Kidney (tissue), 14 donors: Measurements from ENCODE around the gene CELA1. TPM values are rescaled to one million over a fixed set of nuclear protein-coding genes. Genes with fewer than 3 reads are reported as not detected.

Source experiments
- DNase-seq, 5 donors: peaks; one replicate each; pipeline ENCODE4 v3.0.0-alpha.2; 2013 to 2020
- FAIRE-seq: peaks from 2 replicates; lab custom pipeline; 2012; peaks lifted over from hg19 to GRCh38; lab: Jason Lieb, UNC
- H3K27ac ChIP-seq, 2 donors: one replicate each; pipeline ENCODE4 v1.7.0; 2013; ENCODE audit warnings: low read depth in 2 of 2, low read length in 2 of 2, inconsistent platforms in 1 of 2
- H3K27me3 ChIP-seq: one replicate; pipeline ENCODE4 v1.7.1; 2013; ENCODE audit warnings: low read length, inconsistent platforms; ENCODE audit not compliant: control insufficient read depth, insufficient read depth
- H3K36me3 ChIP-seq, 3 donors: one replicate each; pipeline versions ENCODE4 v1.7.0 to v1.7.1; 2013; ENCODE audit warnings: low read length in 3 of 3, control low read depth in 1 of 3, inconsistent platforms in 1 of 3; ENCODE audit not compliant: insufficient read depth in 3 of 3, control insufficient read depth in 2 of 3
- H3K4me1 ChIP-seq, 3 donors: one replicate each; pipeline versions ENCODE4 v1.7.0 to v1.7.1; 2013; ENCODE audit warnings: low read length in 3 of 3, inconsistent platforms in 1 of 3, low read depth in 1 of 3; ENCODE audit not compliant: control insufficient read depth in 2 of 3, insufficient read depth in 2 of 3
- H3K4me3 ChIP-seq, 3 donors: one replicate each; pipeline versions ENCODE4 v1.7.0 to v1.8.1; 2013; ENCODE audit warnings: low read length in 3 of 3, control low read depth in 1 of 3, inconsistent platforms in 1 of 3
- H3K9ac ChIP-seq, 3 donors: one replicate each; pipeline versions ENCODE4 v1.7.0 to v1.7.1; 2013; ENCODE audit warnings: low read length in 3 of 3, control low read depth in 1 of 3, inconsistent platforms in 1 of 3
- H3K9me3 ChIP-seq, 3 donors: one replicate each; pipeline versions ENCODE4 v1.7.0 to v1.7.1; 2013; ENCODE audit warnings: low read length in 3 of 3, control low read depth in 1 of 3, inconsistent platforms in 1 of 3; ENCODE audit not compliant: control insufficient read depth in 2 of 3, insufficient read depth in 1 of 3
- intact Hi-C: fragments of 100-400 bp; cut with DNase I; formaldehyde crosslinking; loops from one replicate; pipeline ENCODE4 v1.11.1; 2022
- polyA plus RNA-seq: library from polyadenylated mRNA; stranded (reverse); fragments of 350-450 nt; fragmentation: Illumina TruSeq; extraction: RNeasy Lipid Tissue Mini Kit (QIAGEN cat#74804); gene quantifications from one replicate; pipeline ENCODE4 v1.2.3, GENCODE V29; 2014; ENCODE audit warnings: low read depth, low replicate concordance; ENCODE audit not compliant: insufficient read depth
- total RNA-seq: library from RNA; stranded (reverse); fragmentation: NEBNext Ultra II Directional; extraction: Animal tissue kit (Norgen Biotek cat#: 25700); gene quantifications from one replicate; pipeline ENCODE4 v1.2.1, GENCODE V29; 2021
- TF ChIP-seq, protein P1 (sequence below): IDR thresholded peaks from 3 replicates; pipeline ENCODE4 v1.5.1; 2012; ENCODE audit warnings: mild to moderate bottlenecking, moderate library complexity, borderline replicate concordance; ENCODE audit not compliant: insufficient read depth; ENCODE audit errors: extremely low read depth
- donor health status: control.
- donor health status: control.
- donor health status: control.
- donor health status: control.
- donor health status: control.
- donor health status: DM: yes; HTN: yes; CAD: no.
- donor health status: Normal renal cell carcinoma (clear cell type).

CELA1 gene
- total and polyA plus RNA-seq, 2 donors from 2014 or later: not detected

DNA sequence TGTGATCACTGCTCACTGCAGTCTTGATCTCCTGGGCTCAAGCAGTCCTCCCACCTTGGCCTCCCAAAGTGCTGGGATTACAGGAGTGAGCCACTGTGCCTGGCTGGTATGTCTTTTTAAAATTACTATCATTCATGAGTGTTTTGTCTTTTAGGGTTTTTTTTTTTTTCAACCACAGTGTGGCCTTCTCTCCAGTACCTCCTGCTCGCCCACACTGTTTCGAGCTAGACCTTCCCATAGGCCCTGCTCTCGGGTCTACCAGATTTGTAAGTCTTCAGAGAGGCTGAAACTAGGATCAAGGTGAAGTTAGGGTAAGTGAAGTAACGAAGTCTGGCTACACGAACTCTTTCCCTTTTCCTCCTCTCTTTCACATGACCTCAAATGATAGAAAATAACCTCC lies 24.0 kb downstream of the CELA1 start:
- TF ChIP-seq, protein P1, sequence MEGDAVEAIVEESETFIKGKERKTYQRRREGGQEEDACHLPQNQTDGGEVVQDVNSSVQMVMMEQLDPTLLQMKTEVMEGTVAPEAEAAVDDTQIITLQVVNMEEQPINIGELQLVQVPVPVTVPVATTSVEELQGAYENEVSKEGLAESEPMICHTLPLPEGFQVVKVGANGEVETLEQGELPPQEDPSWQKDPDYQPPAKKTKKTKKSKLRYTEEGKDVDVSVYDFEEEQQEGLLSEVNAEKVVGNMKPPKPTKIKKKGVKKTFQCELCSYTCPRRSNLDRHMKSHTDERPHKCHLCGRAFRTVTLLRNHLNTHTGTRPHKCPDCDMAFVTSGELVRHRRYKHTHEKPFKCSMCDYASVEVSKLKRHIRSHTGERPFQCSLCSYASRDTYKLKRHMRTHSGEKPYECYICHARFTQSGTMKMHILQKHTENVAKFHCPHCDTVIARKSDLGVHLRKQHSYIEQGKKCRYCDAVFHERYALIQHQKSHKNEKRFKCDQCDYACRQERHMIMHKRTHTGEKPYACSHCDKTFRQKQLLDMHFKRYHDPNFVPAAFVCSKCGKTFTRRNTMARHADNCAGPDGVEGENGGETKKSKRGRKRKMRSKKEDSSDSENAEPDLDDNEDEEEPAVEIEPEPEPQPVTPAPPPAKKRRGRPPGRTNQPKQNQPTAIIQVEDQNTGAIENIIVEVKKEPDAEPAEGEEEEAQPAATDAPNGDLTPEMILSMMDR: no peak
- FAIRE-seq (no peak), DNase-seq (no peak)
- intact Hi-C loops: no loop called here
- H3K27me3 ChIP-seq: no peaks in the 10 kb centered on the region
- no peak overlapping the region for H3K9ac ChIP-seq
- no peak overlapping the region for H3K27ac ChIP-seq
- H3K36me3 ChIP-seq: no peaks in the 10 kb centered on the region
- no peaks in the 10 kb centered on the region for H3K4me1 ChIP-seq
- H3K9me3 ChIP-seq: no peaks in the 10 kb centered on the region
- H3K4me3 ChIP-seq: no peak overlapping the region

DNA sequence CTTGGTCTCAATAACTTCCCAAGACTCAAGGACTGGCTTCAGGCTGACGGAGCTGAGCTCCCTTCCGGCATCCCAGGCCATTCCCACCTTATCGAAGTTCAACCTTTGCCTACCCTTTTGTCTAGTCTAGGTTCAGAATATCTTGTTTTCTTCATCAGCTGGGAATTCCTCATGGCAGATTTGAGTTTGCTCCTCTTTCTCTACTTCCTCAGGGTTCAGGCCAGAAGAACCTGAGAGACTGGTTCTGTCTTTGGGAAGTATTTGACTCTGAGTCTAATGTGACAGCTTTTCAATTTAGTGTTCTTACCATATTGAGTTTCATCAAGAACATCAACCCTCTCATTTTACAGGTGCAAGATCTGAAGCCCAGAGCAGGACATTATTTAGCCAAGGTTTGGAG lies 24.6 kb downstream of the CELA1 start:
- FAIRE-seq (no peak), DNase-seq (peak in 1 of 5 donors; percentile 21)
- H3K4me3 ChIP-seq: no peak overlapping the region
- H3K36me3 ChIP-seq: no peaks in the 10 kb centered on the region
- no peak overlapping the region for H3K27ac ChIP-seq
- H3K9me3 ChIP-seq: no peaks in the 10 kb centered on the region
- H3K9ac ChIP-seq: no peak overlapping the region
- no peaks in the 10 kb centered on the region for H3K27me3 ChIP-seq
- TF ChIP-seq, protein P1: no peak
- intact Hi-C loops: no loop called here
- H3K4me1 ChIP-seq: no peaks in the 10 kb centered on the region

DNA sequence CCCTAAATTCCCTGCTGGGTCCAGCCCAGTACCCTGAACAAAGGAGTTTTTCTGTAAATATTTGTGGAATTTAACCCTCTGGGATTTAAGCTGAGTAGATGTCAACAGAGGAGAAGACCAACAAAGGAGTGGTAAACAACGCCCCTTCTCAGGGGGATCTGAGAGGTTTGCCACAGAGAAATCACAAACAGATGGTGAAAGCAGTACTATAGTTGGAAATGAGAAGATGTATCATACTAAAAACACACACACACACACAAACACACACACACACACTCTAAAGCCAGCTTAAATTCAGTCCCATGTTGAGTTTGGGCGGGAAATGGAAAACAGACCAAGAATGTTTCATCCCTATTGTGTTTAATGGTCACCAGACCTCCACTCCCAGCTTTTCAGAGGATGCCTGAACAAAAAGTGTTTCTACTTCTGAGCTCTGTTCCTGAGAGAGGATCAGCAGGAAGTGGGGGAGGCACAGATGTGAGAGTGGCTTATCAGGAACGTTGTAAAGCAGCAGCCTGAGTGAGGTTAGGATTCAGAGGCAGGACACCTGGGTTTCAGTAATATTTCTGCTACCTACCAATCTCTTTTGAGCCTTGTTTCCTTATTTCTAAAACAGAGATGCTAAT lies 25.7 kb downstream of the CELA1 start:
- intact Hi-C loops: no loop called here
- no peaks in the 10 kb centered on the region for H3K9me3 ChIP-seq
- DNase-seq (peak in 1 of 5 donors; percentile 36), FAIRE-seq (no peak)
- no peak overlapping the region for H3K9ac ChIP-seq
- no peak overlapping the region for H3K4me3 ChIP-seq
- H3K27ac ChIP-seq: no peak overlapping the region
- H3K27me3 ChIP-seq: no peaks in the 10 kb centered on the region
- TF ChIP-seq, protein P1: no peak
- no peaks in the 10 kb centered on the region for H3K36me3 ChIP-seq
- H3K4me1 ChIP-seq: no peaks in the 10 kb centered on the region

DNA sequence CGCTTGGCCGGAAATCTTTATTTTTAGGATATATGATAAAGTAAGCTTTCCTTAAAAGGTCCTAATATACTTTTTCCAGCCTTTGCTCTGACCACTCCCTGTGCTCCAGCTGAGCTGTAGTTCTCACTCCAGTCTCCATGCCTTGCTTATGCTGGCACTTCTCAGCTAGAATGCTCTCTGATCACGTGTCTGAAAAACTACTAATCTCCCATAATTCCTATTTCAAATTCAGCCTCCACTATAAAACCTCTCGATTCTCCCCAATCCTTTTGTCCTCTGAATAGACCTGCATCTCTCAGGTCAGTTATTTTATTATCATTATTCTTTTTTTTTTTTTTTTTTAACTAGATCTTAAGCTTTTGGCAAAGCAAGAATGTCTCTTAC lies 26.2 kb downstream of the CELA1 start:
- FAIRE-seq (no peak), DNase-seq (no peak)
- TF ChIP-seq, protein P1: no peak
- no peaks in the 10 kb centered on the region for H3K27me3 ChIP-seq
- H3K27ac ChIP-seq: no peak overlapping the region
- intact Hi-C loops: no loop called here
- H3K4me1 ChIP-seq: no peaks in the 10 kb centered on the region
- no peaks in the 10 kb centered on the region for H3K9me3 ChIP-seq
- H3K4me3 ChIP-seq: no peak overlapping the region
- H3K36me3 ChIP-seq: no peaks in the 10 kb centered on the region
- H3K9ac ChIP-seq: no peak overlapping the region
